GM18909 (cell line): Measurements from ENCODE around the gene CCDC9B.

Experiments used
- ATAC-seq: cut with Tn5 transposase; IDR thresholded peaks from one replicate; pipeline ENCODE4 v1.9.1; 2021; ENCODE audit warnings: mild to moderate bottlenecking; ENCODE audit not compliant: unreplicated experiment, poor library complexity

CCDC9B gene

GRCh38 chr15:40313531-40314398 lies 27.0 kb downstream of the CCDC9B start:
- no peak for ATAC-seq

- no peak for ATAC-seq
Measured at GRCh38 chr15:40312370-40313158, 28.2 kb downstream of the CCDC9B start.

GRCh38 chr15:40310993-40311392 lies 29.7 kb downstream of the CCDC9B start:
- no peak for ATAC-seq

GRCh38 chr15:40310001-40310959 lies 30.5 kb downstream of the CCDC9B start:
- no peak for ATAC-seq

- no peak for ATAC-seq
Measured at GRCh38 chr15:40309344-40309862, 31.3 kb downstream of the CCDC9B start.

GRCh38 chr15:40307421-40308211 lies 33.1 kb downstream of the CCDC9B start, which contains the start of gene PLCB2:
Gene PLCB2, minus strand, starts transcription at chr15:40307935. Its CDS starts 263 bp downstream, at chr15:40307672.
- peak; percentile 61 for ATAC-seq

- no peak for ATAC-seq
Measured at GRCh38 chr15:40306908-40307307, 33.8 kb downstream of the CCDC9B start.

GRCh38 chr15:40306371-40306770 lies 34.4 kb downstream of the CCDC9B start:
- ATAC-seq = no peak

GRCh38 chr15:40305281-40305680 lies 35.5 kb downstream of the CCDC9B start:
- ATAC-seq = no peak

- ATAC-seq = no peak
Measured at GRCh38 chr15:40303576-40303975, 37.2 kb downstream of the CCDC9B start.

GRCh38 chr15:40302981-40303380 lies 37.8 kb downstream of the CCDC9B start:
- ATAC-seq = no peak

- no peak for ATAC-seq
Measured at GRCh38 chr15:40302288-40302886, 38.4 kb downstream of the CCDC9B start.

- no peak for ATAC-seq
Measured at GRCh38 chr15:40301467-40302179, 39.1 kb downstream of the CCDC9B start.

- no peak for ATAC-seq
Measured at GRCh38 chr15:40300771-40301170, 40.0 kb downstream of the CCDC9B start.

GRCh38 chr15:40300367-40300766 lies 40.4 kb downstream of the CCDC9B start:
- ATAC-seq = no peak

- ATAC-seq = no peak
Measured at GRCh38 chr15:40298216-40298935, 42.4 kb downstream of the CCDC9B start.

GRCh38 chr15:40297356-40297755 lies 43.4 kb downstream of the CCDC9B start:
- no peak for ATAC-seq
